ENCODE measurements around the gene GAREM2. TPM values are rescaled to one million over a fixed set of nuclear protein-coding genes. Genes with fewer than 3 reads are reported as not detected.

The GAREM2 gene
- total and polyA plus RNA-seq, 9 of the 15 experiments (the other 6 are each of a cell fraction or from before 2014, with no cell fraction given): 1.7 to 12.4 (median 2.5) TPM

DNA sequence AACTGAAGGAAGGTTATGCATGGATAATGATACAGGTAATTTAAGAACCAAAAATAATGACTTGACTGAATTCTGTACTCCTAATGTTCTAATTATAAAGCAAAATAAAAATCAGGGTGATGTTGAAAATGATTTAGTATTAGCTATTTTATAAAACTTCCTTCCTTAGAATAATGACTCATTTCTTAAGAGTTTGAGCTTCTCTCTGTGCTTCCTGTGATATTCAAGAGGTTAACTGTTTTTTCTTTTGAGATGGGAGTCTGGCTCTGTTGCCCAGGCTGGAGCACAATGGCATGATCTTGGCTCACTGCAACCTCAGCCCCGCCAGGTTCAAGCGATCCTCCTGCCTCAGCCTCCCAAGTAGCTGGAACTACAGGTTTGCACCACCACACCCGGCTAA is 56.7 kb downstream of the GAREM2 start:
- Histone ChIP-seq H3K4me2 (ENCODE audit: insufficient read depth, low read length) (no peak overlapping the region), H2AFZ (ENCODE audit: low read depth, low read length) (no peak overlapping the region), H3K27ac (ENCODE audit: extremely low read depth, low read depth, low read length) (no peak overlapping the region), H4K20me1 (replicated peaks; ENCODE audit: control insufficient read depth, insufficient read depth, low read length) (no peaks in the 10 kb centered on the region), H3K36me3 (ENCODE audit: control insufficient read depth, insufficient read depth, low read length) (peaks cover 96% of the 10 kb centered on the region), H3K9me1 (ENCODE audit: control insufficient read depth, insufficient read depth, low read length) (no peaks in the 10 kb centered on the region), H3K79me2 (ENCODE audit: control insufficient read depth, insufficient read depth, low read length) (no peaks in the 10 kb centered on the region), H3K27me3 (ENCODE audit: control insufficient read depth in 2 of 2, insufficient read depth in 2 of 2, low read length in 2 of 2) (no peaks in the 10 kb centered on the region), H3K4me1 (replicated peaks in 1 of 2; ENCODE audit: control insufficient read depth in 2 of 2, insufficient read depth in 2 of 2, low read length in 2 of 2) (no peaks in the 10 kb centered on the region), H3K9me3 (replicated peaks; ENCODE audit: control insufficient read depth, insufficient read depth, low read depth, low read length) (no peaks in the 10 kb centered on the region; the same call in 1 of the 2 replicates), H3K4me3 (no peak overlapping the region), H3K9ac (ENCODE audit: insufficient read depth in 1 of 2, low read depth in 2 of 2, low read length in 2 of 2) (no peak overlapping the region)
- BruUV-seq (replicated peaks): no TSS peak
- intact Hi-C loops (cut with micrococcal nuclease) (no loop called here), in situ Hi-C loops (cut with MboI) (no loop called here)
- FAIRE-seq: no peak
- POLR2A ChIA-PET: interaction anchor here (0.8 to 1.3 kb wide), 4 partner anchors 14 to 240 kb away, joined by 3 to 6 read pairs (median 3); partner anchors contain the start of gene HADHA
- no peak for ATAC-seq
- WGBS (ENCODE audit: insufficient coverage, low coverage, missing lambda C conversion rate): 96% methylated on average over 3 of the region's 3 CpGs
- CTCF ChIA-PET (ENCODE audit: low intra/inter-chr PET ratio): no interaction called here
- no peak for DNase-seq (ENCODE audit: extremely low read depth in 1 of 4, low spot score in 3 of 4)
- TF ChIP-seq SIN3A (IDR thresholded peaks at IDR 0.05; ENCODE audit: borderline replicate concordance in 2 of 2, control insufficient read depth in 1 of 2, low read depth in 2 of 2, low read length in 2 of 2) (no peak), HBP1 (CRISPR knock-in tag; IDR thresholded peaks at IDR 0.05) (no peak), SRSF1 (IDR thresholded peaks at IDR 0.05; ENCODE audit: low read depth, low read length) (no peak), PATZ1 (CRISPR knock-in tag; IDR thresholded peaks at IDR 0.05; ENCODE audit: borderline replicate concordance) (no peak), TEAD2 (tag; IDR thresholded peaks at IDR 0.05) (no peak), BRD9 (IDR thresholded peaks at IDR 0.05; ENCODE audit: low read depth, partially characterized antibody) (no peak)
- TF ChIP-seq, protein P1, sequence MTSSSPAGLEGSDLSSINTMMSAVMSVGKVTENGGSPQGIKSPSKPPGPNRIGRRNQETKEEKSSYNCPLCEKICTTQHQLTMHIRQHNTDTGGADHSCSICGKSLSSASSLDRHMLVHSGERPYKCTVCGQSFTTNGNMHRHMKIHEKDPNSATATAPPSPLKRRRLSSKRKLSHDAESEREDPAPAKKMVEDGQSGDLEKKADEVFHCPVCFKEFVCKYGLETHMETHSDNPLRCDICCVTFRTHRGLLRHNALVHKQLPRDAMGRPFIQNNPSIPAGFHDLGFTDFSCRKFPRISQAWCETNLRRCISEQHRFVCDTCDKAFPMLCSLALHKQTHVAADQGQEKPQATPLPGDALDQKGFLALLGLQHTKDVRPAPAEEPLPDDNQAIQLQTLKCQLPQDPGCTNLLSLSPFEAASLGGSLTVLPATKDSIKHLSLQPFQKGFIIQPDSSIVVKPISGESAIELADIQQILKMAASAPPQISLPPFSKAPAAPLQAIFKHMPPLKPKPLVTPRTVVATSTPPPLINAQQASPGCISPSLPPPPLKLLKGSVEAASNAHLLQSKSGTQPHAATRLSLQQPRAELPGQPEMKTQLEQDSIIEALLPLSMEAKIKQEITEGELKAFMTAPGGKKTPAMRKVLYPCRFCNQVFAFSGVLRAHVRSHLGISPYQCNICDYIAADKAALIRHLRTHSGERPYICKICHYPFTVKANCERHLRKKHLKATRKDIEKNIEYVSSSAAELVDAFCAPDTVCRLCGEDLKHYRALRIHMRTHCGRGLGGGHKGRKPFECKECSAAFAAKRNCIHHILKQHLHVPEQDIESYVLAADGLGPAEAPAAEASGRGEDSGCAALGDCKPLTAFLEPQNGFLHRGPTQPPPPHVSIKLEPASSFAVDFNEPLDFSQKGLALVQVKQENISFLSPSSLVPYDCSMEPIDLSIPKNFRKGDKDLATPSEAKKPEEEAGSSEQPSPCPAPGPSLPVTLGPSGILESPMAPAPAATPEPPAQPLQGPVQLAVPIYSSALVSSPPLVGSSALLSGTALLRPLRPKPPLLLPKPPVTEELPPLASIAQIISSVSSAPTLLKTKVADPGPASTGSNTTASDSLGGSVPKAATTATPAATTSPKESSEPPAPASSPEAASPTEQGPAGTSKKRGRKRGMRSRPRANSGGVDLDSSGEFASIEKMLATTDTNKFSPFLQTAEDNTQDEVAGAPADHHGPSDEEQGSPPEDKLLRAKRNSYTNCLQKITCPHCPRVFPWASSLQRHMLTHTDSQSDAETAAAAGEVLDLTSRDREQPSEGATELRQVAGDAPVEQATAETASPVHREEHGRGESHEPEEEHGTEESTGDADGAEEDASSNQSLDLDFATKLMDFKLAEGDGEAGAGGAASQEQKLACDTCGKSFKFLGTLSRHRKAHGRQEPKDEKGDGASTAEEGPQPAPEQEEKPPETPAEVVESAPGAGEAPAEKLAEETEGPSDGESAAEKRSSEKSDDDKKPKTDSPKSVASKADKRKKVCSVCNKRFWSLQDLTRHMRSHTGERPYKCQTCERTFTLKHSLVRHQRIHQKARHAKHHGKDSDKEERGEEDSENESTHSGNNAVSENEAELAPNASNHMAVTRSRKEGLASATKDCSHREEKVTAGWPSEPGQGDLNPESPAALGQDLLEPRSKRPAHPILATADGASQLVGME (CRISPR knock-in tag; IDR thresholded peaks at IDR 0.05): no peak
- TF ChIP-seq, protein P2, sequence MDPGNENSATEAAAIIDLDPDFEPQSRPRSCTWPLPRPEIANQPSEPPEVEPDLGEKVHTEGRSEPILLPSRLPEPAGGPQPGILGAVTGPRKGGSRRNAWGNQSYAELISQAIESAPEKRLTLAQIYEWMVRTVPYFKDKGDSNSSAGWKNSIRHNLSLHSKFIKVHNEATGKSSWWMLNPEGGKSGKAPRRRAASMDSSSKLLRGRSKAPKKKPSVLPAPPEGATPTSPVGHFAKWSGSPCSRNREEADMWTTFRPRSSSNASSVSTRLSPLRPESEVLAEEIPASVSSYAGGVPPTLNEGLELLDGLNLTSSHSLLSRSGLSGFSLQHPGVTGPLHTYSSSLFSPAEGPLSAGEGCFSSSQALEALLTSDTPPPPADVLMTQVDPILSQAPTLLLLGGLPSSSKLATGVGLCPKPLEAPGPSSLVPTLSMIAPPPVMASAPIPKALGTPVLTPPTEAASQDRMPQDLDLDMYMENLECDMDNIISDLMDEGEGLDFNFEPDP (CRISPR knock-in tag; IDR thresholded peaks at IDR 0.05): no peak
